SH-SY5Y (cell line): Measurements from ENCODE around the gene DHRS1.

ENCODE experiments used
- GATA2 ChIP-seq: IDR thresholded peaks from 2 replicates; pipeline ENCODE4 v1.6.1; 2011; ENCODE audit warnings: mild to moderate bottlenecking, low read depth, low read length
- GATA3 ChIP-seq: IDR thresholded peaks from 2 replicates; pipeline ENCODE4 v1.6.1; 2011; ENCODE audit warnings: low read depth, mild to moderate bottlenecking, low read length, moderate library complexity

DNA sequence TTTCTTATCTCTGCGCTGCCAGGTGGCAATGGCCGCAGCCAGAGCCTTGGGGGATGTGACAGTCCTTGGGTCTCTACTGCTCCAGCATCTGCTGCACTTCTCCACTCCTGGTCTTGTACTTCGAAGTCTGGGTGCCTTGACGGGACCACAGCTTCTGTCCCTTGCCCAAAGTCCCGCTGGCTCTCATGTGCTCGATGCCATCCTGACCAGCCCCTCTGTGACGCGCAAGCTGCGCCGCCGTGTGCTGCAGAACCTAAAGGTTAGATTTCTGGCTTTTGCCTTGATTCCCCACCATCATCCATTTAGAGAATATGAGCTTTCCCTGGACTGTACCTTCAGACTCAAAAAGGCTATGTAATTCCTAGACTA lies 4.4 kb upstream of the DHRS1 start:
- TF ChIP-seq GATA3 (no peak), GATA2 (no peak)
